GM23338 (cell line): Measurements from ENCODE around the gene ANKRD66. TPM values are rescaled to one million over a fixed set of nuclear protein-coding genes. Genes with fewer than 3 reads are reported as not detected.

ENCODE experiments used
- ATAC-seq: fragments of 200-7000 bp; cut with Tn5 transposase; 3 replicates; pipeline ENCODE4 v1.9.1; 2020
- DNase-seq: peaks from one replicate; pipeline ENCODE4 v3.0.0-alpha.2; 2015; ENCODE audit warnings: low spot score
- H2AFZ ChIP-seq: fragments of 200-600 bp; sonication (generic); 2 replicates; pipeline ENCODE4 v1.8.0; 2016; ENCODE audit warnings: antibody characterized with exemption, mild to moderate bottlenecking, moderate library complexity
- H3F3A ChIP-seq: fragments of 200-600 bp; sonication (generic); replicated peaks from 2 replicates; pipeline ENCODE4 v1.8.0; 2017; ENCODE audit warnings: antibody characterized with exemption, mixed run types, low read depth
- H3K27ac ChIP-seq: fragments of 200-600 bp; sonication (generic); 2 replicates; pipeline ENCODE4 v1.6.1; 2016; ENCODE audit warnings: low read depth
- H3K27me3 ChIP-seq: fragments of 200-600 bp; sonication (generic); 2 replicates; pipeline ENCODE4 v1.8.0; 2016; ENCODE audit warnings: mild to moderate bottlenecking, mixed run types, moderate library complexity; ENCODE audit not compliant: insufficient read depth
- H3K36me3 ChIP-seq: fragments of 200-600 bp; sonication (generic); 2 replicates; pipeline ENCODE4 v1.8.0; 2016; ENCODE audit warnings: mild to moderate bottlenecking; ENCODE audit not compliant: insufficient read depth
- H3K4me1 ChIP-seq: fragments of 200-600 bp; sonication (generic); 2 replicates; pipeline ENCODE4 v1.8.0; 2016; ENCODE audit warnings: mild to moderate bottlenecking, moderate library complexity; ENCODE audit not compliant: insufficient read depth
- H3K4me2 ChIP-seq: fragments of 200-600 bp; sonication (generic); 2 replicates; pipeline ENCODE4 v1.7.1; 2017; ENCODE audit warnings: mixed run types
- H3K4me3 ChIP-seq: fragments of 200-600 bp; sonication (generic); 2 replicates; pipeline ENCODE4 v1.6.1; 2016; ENCODE audit warnings: mixed run types
- H3K79me2 ChIP-seq: fragments of 200-600 bp; sonication (generic); replicated peaks from 2 replicates; pipeline ENCODE4 v1.8.0; 2017; ENCODE audit warnings: mild to moderate bottlenecking; ENCODE audit not compliant: insufficient read depth
- H3K9me2 ChIP-seq: fragments of 200-600 bp; sonication (generic); 2 replicates; pipeline ENCODE4 v1.8.0; 2017; ENCODE audit not compliant: insufficient read depth
- H4K20me1 ChIP-seq: fragments of 200-600 bp; sonication (generic); replicated peaks from 2 replicates; pipeline ENCODE4 v1.8.0; 2017; ENCODE audit warnings: mild to moderate bottlenecking; ENCODE audit not compliant: insufficient read depth
- H3K27ac Mint-ChIP-seq: 2 replicates; pipeline ENCODE4 v1.8.0; 2020; ENCODE audit warnings: inconsistent platforms, mild to moderate bottlenecking, moderate library complexity, mixed read lengths
- H3K27me3 Mint-ChIP-seq: 3 replicates; pipeline ENCODE4 v1.8.0; 2022; ENCODE audit warnings: low read depth, mild to moderate bottlenecking, moderate library complexity, mixed read lengths, inconsistent platforms; ENCODE audit not compliant: insufficient read depth, poor library complexity
- H3K36me3 Mint-ChIP-seq: 3 replicates; pipeline ENCODE4 v1.8.0; 2021; ENCODE audit warnings: low read depth, mild to moderate bottlenecking, inconsistent platforms, moderate library complexity, mixed read lengths
- H3K4me1 Mint-ChIP-seq: 3 replicates; pipeline ENCODE4 v1.8.0; 2020; ENCODE audit warnings: mild to moderate bottlenecking, inconsistent platforms, mixed read lengths
- H3K4me3 Mint-ChIP-seq: 3 replicates; pipeline ENCODE4 v1.8.0; 2021; ENCODE audit warnings: moderate library complexity, mild to moderate bottlenecking, inconsistent platforms, mixed read lengths
- H3K9me3 Mint-ChIP-seq: 3 replicates; pipeline ENCODE4 v1.8.0; 2020; ENCODE audit warnings: moderate library complexity, mild to moderate bottlenecking, inconsistent platforms, mixed read lengths
- CREB1 ChIP-seq: fragments of 250-450 bp; sonication (Bioruptor Pico); IDR thresholded peaks from 2 replicates; pipeline ENCODE4 v1.5.0; 2020; ENCODE audit warnings: low read depth, mild to moderate bottlenecking, moderate library complexity
- EZH2 ChIP-seq: fragments of 200-600 bp; sonication (generic); IDR thresholded peaks from one replicate; pipeline ENCODE4 v1.8.0; 2017; ENCODE audit warnings: antibody characterized with exemption, mild to moderate bottlenecking, low read depth; ENCODE audit not compliant: unreplicated experiment
- EZH2phosphoT487 ChIP-seq: fragments of 200-600 bp; sonication (generic); IDR thresholded peaks from one replicate; pipeline ENCODE4 v1.8.1; 2018; ENCODE audit warnings: antibody characterized with exemption; ENCODE audit not compliant: unreplicated experiment
- STAT1 ChIP-seq: IDR thresholded peaks from one replicate; pipeline ENCODE4 v1.6.1; 2016; ENCODE audit warnings: antibody characterized with exemption; ENCODE audit not compliant: unreplicated experiment
- ZNF114 ChIP-seq: fragments of 250-450 bp; sonication (Bioruptor Pico); IDR thresholded peaks from 2 replicates; pipeline ENCODE4 v1.5.0; 2020; ENCODE audit warnings: mild to moderate bottlenecking, moderate library complexity
- polyA plus RNA-seq: library from polyadenylated mRNA; unstranded; fragments of >200 nt; fragmentation: Nextera tagmentation; extraction: Ambion mirVana; gene quantifications from 2 replicates; pipeline ENCODE4 v1.2.1, GENCODE V29; 2016
- total RNA-seq: library from RNA; depleted of rRNA; stranded (reverse); fragments of >200 nt; shearing (Covaris generic); gene quantifications from 2 replicates; pipeline ENCODE4 v1.2.3, GENCODE V29; 2014
- TF ChIP-seq, protein P1 (sequence below): IDR thresholded peaks from 2 replicates; pipeline ENCODE4 v1.6.1; 2016; ENCODE audit warnings: antibody characterized with exemption
- TF ChIP-seq, protein P2 (sequence below), 2 experiments: fragments of 200-600 bp in 1 of 2; sonication (generic) in 1 of 2; conservative IDR thresholded peaks; 2 replicates each; pipeline versions ENCODE4 v1.5.1 to v1.6.1; 2016 to 2017; ENCODE audit warnings: antibody characterized with exemption in 2 of 2, low read depth in 2 of 2, mild to moderate bottlenecking in 2 of 2, moderate library complexity in 1 of 2
- TF ChIP-seq, protein P3 (sequence below): IDR thresholded peaks from one replicate; pipeline ENCODE4 v1.6.1; 2018; ENCODE audit warnings: antibody characterized with exemption; ENCODE audit not compliant: unreplicated experiment

The ANKRD66 gene
- total and polyA plus RNA-seq, 2 experiments from 2014 or later = not detected

- TF ChIP-seq, protein P1, sequence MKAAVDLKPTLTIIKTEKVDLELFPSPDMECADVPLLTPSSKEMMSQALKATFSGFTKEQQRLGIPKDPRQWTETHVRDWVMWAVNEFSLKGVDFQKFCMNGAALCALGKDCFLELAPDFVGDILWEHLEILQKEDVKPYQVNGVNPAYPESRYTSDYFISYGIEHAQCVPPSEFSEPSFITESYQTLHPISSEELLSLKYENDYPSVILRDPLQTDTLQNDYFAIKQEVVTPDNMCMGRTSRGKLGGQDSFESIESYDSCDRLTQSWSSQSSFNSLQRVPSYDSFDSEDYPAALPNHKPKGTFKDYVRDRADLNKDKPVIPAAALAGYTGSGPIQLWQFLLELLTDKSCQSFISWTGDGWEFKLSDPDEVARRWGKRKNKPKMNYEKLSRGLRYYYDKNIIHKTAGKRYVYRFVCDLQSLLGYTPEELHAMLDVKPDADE = no peak
- TF ChIP-seq, protein P2, sequence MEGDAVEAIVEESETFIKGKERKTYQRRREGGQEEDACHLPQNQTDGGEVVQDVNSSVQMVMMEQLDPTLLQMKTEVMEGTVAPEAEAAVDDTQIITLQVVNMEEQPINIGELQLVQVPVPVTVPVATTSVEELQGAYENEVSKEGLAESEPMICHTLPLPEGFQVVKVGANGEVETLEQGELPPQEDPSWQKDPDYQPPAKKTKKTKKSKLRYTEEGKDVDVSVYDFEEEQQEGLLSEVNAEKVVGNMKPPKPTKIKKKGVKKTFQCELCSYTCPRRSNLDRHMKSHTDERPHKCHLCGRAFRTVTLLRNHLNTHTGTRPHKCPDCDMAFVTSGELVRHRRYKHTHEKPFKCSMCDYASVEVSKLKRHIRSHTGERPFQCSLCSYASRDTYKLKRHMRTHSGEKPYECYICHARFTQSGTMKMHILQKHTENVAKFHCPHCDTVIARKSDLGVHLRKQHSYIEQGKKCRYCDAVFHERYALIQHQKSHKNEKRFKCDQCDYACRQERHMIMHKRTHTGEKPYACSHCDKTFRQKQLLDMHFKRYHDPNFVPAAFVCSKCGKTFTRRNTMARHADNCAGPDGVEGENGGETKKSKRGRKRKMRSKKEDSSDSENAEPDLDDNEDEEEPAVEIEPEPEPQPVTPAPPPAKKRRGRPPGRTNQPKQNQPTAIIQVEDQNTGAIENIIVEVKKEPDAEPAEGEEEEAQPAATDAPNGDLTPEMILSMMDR (conservative IDR thresholded peaks at IDR 0.05; ENCODE audit: low read depth in 2 of 2) = peak; percentile 28 to 43; a peak in 3 of 4 replicates
Measured at GRCh38 chr6:46704562-46704961, 42.2 kb upstream of the ANKRD66 start (continued).

GRCh38 chr6:46706464-46706863 lies 40.3 kb upstream of the ANKRD66 start:
- TF ChIP-seq, protein P3, sequence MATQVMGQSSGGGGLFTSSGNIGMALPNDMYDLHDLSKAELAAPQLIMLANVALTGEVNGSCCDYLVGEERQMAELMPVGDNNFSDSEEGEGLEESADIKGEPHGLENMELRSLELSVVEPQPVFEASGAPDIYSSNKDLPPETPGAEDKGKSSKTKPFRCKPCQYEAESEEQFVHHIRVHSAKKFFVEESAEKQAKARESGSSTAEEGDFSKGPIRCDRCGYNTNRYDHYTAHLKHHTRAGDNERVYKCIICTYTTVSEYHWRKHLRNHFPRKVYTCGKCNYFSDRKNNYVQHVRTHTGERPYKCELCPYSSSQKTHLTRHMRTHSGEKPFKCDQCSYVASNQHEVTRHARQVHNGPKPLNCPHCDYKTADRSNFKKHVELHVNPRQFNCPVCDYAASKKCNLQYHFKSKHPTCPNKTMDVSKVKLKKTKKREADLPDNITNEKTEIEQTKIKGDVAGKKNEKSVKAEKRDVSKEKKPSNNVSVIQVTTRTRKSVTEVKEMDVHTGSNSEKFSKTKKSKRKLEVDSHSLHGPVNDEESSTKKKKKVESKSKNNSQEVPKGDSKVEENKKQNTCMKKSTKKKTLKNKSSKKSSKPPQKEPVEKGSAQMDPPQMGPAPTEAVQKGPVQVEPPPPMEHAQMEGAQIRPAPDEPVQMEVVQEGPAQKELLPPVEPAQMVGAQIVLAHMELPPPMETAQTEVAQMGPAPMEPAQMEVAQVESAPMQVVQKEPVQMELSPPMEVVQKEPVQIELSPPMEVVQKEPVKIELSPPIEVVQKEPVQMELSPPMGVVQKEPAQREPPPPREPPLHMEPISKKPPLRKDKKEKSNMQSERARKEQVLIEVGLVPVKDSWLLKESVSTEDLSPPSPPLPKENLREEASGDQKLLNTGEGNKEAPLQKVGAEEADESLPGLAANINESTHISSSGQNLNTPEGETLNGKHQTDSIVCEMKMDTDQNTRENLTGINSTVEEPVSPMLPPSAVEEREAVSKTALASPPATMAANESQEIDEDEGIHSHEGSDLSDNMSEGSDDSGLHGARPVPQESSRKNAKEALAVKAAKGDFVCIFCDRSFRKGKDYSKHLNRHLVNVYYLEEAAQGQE = no peak
- no peak for TF ChIP-seq ZNF114 (CRISPR knock-in tag)
- TF ChIP-seq EZH2phosphoT487 = no peak
- no peak for TF ChIP-seq STAT1
- no peak for TF ChIP-seq CREB1
- no peak for TF ChIP-seq EZH2
- no peaks in the 10 kb centered on the region for H3K79me2 ChIP-seq
- H3K9me2 ChIP-seq = no peaks in the 10 kb centered on the region
- no peaks in the 10 kb centered on the region for H4K20me1 ChIP-seq
- H3K36me3 ChIP-seq = no peaks in the 10 kb centered on the region
- no peak overlapping the region for H3K27ac ChIP-seq
- no peaks in the 10 kb centered on the region for H3F3A ChIP-seq
- no peak overlapping the region for H3K27ac Mint-ChIP-seq
- no peak for DNase-seq
- H3K4me3 ChIP-seq = no peak overlapping the region
- H3K27me3 ChIP-seq = no peaks in the 10 kb centered on the region
- H3K4me1 ChIP-seq = peaks cover 4% of the 10 kb centered on the region; the same call in 1 of the 2 replicates
- H3K4me1 Mint-ChIP-seq = peaks cover 7% of the 10 kb centered on the region
- H3K36me3 Mint-ChIP-seq = no peaks in the 10 kb centered on the region
- no peaks in the 10 kb centered on the region for H3K27me3 Mint-ChIP-seq
- no peak overlapping the region for H3K4me2 ChIP-seq
- H3K9me3 Mint-ChIP-seq = no peaks in the 10 kb centered on the region
- H2AFZ ChIP-seq = no peak overlapping the region
- ATAC-seq = no peak
- H3K4me3 Mint-ChIP-seq = no peak overlapping the region
